GM21529 (cell line): ENCODE results near the gene COL4A3.
"Not testable (repeated sequence)": the region's sequence is repeated elsewhere in the genome, so short reads cannot be mapped to it uniquely, and the experiment has no call there.

Experiments
- ATAC-seq: cut with Tn5 transposase; IDR thresholded peaks from one replicate; pipeline ENCODE4 v1.9.1; 2021; ENCODE audit not compliant: unreplicated experiment

COL4A3 gene

DNA sequence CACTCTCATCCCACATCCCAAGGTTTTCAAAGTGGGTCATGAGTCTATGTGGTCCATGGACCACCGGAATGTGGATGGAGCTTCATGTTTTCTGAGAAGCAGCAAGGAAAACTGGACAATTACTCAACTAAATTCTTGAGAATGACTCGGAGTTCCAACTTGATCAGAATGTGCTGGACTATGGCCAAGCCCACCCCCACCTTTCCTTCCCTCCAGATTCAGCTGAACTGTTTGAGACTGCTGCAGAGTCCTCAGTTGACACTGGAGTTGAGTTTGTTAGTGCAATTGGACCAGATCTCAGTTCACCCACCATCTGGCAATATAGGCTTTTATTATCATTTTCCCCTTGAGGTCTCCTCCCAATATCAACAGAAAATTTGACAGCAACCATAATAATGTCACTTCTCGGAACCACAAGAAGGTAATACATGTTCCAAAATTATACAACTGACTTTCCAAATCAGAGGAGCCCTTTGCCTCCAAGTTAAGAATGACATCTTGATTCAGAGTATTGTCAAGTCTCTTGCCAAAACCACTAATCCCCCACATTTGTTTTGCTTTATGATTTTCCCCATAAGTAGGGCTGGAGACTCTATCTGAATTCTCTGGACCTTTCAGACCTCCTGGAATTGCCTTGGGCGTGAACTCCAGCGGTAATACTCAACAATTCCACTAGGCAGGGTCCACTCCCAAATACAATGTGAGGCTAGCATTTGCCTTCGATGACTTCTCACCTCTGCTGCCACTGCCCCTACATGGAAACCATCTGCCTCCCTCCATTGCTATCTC, 9.2 kb upstream of the COL4A3 start:
- no peak for ATAC-seq

GRCh38 chr2:227160164-227160563, 4.3 kb upstream of the COL4A3 start:
- no peak for ATAC-seq

- no peak for ATAC-seq
Observed at GRCh38 chr2:227161947-227162346, 2.5 kb upstream of the COL4A3 start.

DNA sequence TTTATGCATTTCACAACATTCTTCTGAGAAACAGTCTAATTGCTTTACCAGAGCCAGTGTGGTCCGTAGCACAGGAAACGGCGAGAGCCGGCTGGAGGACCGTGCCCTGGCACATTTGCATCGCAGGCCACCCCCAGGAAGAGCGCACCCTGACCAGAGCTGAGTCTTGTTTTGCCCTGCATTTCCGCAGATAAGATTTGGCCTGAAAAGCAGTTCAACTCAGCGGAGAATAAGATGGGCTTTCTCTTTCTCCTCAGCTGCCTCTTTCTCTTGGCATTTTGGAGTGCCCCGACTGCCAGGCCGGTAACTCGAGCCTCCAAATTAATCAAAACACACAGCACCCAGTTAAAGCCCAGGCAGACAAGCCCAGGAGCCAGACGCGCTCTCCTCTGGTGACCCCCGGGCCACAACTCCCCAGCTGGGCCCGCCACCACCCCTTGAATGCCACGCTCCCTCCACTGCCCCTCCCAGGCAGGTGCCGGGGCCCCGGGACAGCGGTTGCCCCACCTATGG, 883 bp upstream of the COL4A3 start:
- peak; percentile 69 for ATAC-seq

DNA sequence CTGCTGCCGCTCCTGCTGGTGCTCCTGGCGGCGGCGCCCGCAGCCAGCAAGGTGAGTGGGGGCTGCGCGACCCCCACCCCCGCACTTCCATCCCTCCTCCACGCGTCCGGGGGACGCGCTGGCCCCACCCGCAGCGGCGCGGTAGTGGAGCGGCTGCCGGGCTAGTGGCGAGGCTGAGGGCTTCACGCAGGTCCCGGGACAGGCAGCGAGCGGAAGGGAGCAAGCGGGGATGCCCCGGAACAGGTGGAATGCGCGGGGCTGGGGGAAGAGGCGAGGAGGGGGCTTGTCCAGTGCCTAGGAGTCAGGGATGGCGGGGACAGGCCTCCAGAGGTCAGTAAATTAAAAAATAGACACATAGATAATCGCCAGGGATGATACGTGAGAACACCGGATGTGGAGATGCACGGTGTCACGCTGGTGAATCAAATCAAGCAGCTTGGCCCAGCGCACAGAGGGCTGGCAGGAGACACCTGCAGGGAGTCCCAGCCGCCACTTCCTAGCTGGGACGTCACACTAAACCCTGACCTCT, 403 bp downstream of the COL4A3 start:
- peak; percentile 72 for ATAC-seq

- not testable (repeated sequence) for ATAC-seq
Observed at GRCh38 chr2:227171779-227172178, 7.4 kb downstream of the COL4A3 start.

DNA sequence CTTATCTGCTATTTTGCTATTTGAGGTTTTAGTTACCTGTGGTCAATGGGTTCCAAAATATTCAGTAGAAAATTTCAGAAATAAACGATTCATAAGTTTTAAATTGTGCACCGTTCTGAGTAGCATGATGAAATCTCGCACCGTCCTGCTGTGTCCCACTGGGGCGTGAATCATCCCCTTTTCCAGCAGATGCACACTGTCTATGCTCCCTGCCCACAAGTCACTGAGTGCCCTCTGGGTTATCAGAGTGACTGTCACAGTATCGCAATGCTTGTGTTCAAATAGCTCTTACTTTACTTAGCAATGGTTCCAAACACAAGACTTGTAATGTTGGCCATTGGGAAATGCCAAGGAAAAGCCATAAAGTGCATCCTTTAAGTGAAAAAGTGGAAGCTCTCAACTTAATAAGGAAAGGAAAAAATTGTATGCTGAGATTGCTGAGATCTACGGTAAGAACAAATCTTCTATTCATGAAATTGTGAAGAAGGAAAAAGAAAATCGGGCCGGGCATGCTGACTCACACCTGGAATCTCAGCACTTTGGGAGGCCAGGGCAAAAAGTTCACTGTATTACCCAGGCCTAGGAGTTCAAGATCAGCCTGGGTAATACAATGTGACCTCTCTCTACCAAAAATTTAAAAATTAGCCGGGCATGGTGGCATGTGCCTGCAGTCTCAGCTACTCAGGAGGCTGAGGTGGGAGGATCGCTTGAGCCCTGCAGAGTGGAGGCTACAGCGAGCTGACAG, 13.3 kb downstream of the COL4A3 start:
- ATAC-seq = no peak

DNA sequence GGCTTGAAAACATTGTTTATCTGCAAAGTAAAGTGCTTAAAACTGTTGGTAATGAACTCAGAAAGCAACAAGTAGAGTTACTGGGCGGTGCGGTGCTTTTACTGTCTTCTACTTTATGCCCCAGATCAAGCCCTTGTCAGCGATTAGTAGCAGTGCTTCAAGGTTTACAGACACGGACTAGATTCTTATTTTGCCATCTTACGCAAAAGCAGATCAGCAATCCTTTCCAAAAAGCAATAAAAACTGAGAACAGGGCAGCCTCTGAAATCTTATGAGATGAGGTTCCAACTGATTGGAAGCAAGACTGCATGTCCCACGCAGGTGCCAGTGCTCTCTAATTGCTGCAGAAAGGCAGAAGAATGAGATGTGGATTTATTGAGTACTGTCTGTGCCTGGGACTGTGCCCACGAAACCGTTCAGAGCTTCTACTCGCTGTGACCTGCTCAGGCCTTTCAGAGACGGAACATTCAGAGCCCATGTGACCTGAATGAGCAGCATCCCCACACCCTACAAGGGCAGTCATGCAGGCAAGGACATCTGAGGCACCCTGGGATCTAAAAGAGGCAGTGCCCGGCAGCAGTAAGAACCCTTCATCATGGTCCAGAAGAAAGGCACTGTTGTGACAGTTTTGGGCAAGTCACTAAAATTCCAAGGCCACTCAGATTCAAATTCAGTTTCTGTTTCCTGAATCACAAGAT, 15.7 kb downstream of the COL4A3 start:
- no peak for ATAC-seq

DNA sequence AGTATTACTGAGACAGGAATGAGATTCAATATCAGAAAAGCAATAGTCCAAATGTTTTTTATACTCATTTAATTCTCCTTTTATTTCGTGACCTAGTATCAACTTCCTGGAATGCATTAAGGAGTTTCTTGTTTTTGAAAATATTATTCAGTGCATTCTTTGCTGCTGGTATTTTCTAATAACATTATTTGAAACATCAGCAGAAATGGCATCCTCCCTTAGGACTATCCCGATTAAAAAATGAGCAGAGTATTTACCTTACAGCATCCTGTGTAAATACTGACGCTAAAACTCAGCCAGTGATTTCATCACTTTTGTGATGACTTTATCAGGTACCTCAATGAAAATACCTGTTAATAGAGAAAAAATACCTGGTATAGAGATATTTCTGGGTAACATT, 16.3 kb downstream of the COL4A3 start:
- no peak for ATAC-seq

DNA sequence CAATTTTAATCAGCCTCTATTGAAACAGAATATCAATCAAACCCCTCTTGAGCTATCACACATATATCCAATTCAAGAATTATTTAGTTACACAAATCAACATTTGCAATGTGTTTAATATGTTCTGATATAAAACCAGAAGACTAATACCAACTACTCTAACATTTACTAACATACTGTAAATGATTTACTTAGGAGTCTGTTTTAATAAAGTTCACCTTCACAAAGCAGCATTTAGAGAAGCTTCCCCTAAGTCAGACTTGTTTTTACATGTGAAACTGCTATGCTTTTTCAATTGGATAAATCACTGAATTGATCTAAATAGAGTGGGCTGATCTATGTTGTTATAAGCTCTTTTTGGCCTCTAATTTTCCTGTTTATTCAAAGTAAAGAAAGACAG, 18.3 kb downstream of the COL4A3 start:
- ATAC-seq = no peak

- no peak for ATAC-seq
Observed at GRCh38 chr2:227183657-227184367, 19.4 kb downstream of the COL4A3 start.

DNA sequence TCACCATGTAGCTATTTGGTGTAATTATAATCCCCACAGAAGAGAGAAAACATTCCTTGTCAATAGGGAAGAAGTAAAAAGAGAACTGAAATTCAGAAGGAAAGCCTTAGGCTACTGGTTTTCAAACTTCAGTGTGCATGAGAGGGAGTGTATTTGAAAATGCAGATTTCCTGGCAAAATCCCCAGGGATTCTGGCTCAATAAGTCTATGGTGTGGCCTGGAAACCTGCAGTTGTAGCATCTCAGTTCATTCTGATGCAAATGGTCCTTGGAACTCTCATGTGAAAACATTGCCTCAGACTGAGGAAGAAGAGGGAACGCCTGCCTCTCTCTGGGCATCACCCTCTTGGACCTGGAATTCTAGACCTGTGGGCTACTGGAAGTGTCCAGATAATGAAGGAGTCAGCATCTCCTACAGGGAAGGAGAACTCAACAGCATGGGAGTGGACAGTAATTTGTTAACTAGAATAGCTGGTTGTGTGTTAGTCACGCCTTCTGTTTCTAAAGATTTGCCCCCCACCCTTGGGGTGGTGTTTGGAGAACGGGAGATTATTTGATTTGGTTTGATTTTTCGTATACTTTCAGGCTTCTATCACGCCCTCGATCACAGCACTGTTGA, 21.3 kb downstream of the COL4A3 start:
- no peak for ATAC-seq

DNA sequence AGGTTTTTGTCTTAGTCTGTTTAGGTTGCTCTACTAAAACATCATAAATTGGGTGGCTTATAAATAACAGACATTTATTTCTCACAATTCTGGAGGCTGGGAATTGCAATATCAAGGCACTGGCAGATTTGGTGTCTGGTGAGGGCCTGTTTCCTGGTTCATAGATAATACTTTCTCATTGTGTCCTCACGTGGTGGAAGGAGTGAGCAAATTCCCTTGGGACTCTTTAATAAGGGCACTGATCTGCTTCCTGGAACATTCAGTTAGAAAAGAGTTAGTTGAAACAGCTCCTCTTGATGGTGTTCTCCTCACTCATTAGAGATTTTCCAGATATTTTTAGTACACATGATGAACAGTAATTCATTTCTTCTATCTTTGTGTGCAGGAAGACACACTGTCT, 22.3 kb downstream of the COL4A3 start:
- no peak for ATAC-seq

DNA sequence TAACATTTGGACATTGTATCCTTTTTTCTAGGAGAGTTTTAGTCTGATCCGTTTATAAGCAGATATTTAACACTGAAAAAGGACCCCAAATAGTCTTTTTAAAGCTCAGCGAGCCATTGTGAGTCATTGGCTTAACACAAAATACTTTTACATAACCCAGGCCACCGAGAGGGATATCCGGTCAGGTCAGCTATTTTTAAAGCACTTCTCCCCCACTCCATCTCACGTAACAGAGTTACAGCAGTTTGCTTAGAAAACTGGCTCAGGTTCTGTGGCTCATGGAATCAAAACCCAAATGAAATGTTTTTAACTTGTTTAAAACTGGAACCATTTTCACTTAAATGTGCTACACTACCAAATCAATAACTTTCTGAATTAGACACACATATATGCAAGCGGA, 23.9 kb downstream of the COL4A3 start:
- no peak for ATAC-seq

DNA sequence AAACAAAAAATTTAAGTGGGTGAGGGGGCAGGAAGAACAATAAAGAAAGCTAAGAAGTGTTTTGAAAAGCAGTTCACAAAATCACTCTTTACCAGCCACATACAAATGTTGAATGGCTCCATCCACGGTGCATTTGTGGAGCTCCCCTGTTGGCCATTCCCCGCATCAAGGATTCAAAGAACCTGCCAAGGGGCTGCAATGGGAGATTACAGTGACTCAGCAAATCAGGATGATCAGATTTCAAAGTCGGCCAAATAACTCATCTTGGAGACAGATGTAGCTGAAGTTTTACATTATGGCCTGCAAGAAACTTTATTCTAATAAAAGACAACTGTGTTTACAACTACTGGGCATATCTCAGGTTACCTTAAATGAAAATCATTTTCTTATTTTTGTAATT, 26.9 kb downstream of the COL4A3 start:
- no peak for ATAC-seq

GRCh38 chr2:227192491-227192890, 28.1 kb downstream of the COL4A3 start:
- ATAC-seq = no peak

GRCh38 chr2:227194219-227194618, 29.8 kb downstream of the COL4A3 start:
- ATAC-seq = no peak

DNA sequence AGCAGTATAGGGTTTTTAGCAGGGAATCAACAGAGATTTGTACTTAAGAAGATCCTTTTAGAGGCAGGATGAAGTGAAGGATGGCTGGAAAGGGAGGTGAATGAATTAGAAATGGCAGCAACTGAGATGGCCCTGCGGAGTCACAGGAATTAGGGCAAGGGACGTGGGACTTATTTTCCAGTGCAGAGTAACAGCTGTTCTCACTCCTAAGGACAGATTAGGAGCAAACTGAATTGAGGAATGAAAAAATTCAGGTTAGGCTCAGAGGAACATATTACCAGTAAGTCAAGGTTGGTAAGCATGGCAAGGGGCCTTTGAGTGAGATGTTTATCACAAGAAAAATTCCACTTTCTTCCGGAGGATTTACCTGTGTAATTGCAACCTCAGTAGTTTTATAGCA, 34.4 kb downstream of the COL4A3 start:
- ATAC-seq = no peak

DNA sequence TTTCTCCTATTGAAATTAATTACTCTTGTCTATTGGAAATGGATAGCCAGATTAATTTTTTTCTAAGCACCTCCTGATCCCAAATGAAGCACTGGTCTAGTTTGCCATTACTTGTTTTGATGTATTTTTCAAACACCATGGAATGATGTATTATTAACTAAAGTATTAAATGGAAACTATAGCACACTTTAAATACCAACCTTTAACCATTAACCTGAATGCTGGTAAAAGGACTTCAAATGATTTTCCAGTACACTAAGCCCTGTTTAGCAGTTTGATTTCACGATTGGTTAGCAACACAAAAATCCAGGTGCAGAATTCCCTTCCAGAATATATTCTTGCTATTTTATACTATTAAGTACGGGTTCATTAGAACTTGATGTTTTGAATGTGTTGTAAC, 37.3 kb downstream of the COL4A3 start:
- ATAC-seq = no peak

GRCh38 chr2:227204452-227204851, 40.0 kb downstream of the COL4A3 start:
- no peak for ATAC-seq
